ENCODE data around the gene CTSE. TPM values are rescaled to one million over a fixed set of nuclear protein-coding genes. Genes with fewer than 3 reads are reported as not detected.
"Not testable (repeated sequence)": the region's sequence is repeated elsewhere in the genome, so short reads cannot be mapped to it uniquely, and the experiment has no call there.

Gene CTSE
- total RNA-seq, 1 donor from 2014 or later: not detected

GRCh38 chr1:206002871-206003801 lies 20.6 kb downstream of the CTSE start, which contains the start of gene RAB7B:
TSS of gene RAB7B (minus strand) at chr1:206003395. CDS start at chr1:205994135, 9,260 bp downstream.
- TF ChIP-seq CTCF (conservative IDR thresholded peaks at IDR 0.05; ENCODE audit: low read depth, low read length): no peak
- no peak for DNase-seq (ENCODE audit: low read depth)
- H3K4me3 ChIP-seq (ENCODE audit: low read depth, low read length): peak within 1 kb of the TSS; percentile 29

- no peak for DNase-seq (ENCODE audit: low read depth)
- no peak for TF ChIP-seq CTCF (conservative IDR thresholded peaks at IDR 0.05; ENCODE audit: low read depth, low read length)
- no peak overlapping the region for H3K4me3 ChIP-seq (ENCODE audit: low read depth, low read length)
Measured at GRCh38 chr1:206002160-206002559, 21.5 kb downstream of the CTSE start.

- DNase-seq (ENCODE audit: low read depth): peak; percentile 76
- no peak for TF ChIP-seq CTCF (conservative IDR thresholded peaks at IDR 0.05; ENCODE audit: low read depth, low read length)
- no peak overlapping the region for H3K4me3 ChIP-seq (ENCODE audit: low read depth, low read length)
Measured at GRCh38 chr1:206001476-206001888, 22.2 kb downstream of the CTSE start.

- no peak for DNase-seq (ENCODE audit: low read depth)
- H3K4me3 ChIP-seq (ENCODE audit: low read depth, low read length): no peak overlapping the region
- TF ChIP-seq CTCF (conservative IDR thresholded peaks at IDR 0.05; ENCODE audit: low read depth, low read length): no peak
Measured at GRCh38 chr1:206000641-206001339, 22.9 kb downstream of the CTSE start.

- H3K4me3 ChIP-seq (ENCODE audit: low read depth, low read length): no peak overlapping the region
- DNase-seq (ENCODE audit: low read depth): no peak
- no peak for TF ChIP-seq CTCF (conservative IDR thresholded peaks at IDR 0.05; ENCODE audit: low read depth, low read length)
Measured at GRCh38 chr1:205998457-205999241, 25.0 kb downstream of the CTSE start.

GRCh38 chr1:205996641-205997040 lies 27.1 kb downstream of the CTSE start:
- DNase-seq (ENCODE audit: low read depth); H3K4me3 ChIP-seq (ENCODE audit: low read depth, low read length): not testable (repeated sequence)

- TF ChIP-seq CTCF (conservative IDR thresholded peaks at IDR 0.05; ENCODE audit: low read depth, low read length): no peak
- DNase-seq (ENCODE audit: low read depth): no peak
- no peak overlapping the region for H3K4me3 ChIP-seq (ENCODE audit: low read depth, low read length)
Measured at GRCh38 chr1:205994346-205994745, 29.3 kb downstream of the CTSE start.

Data from epithelial cell of proximal tubule (primary cell).